Glutamatergic neuron (in vitro differentiated cells): ENCODE measurements around the gene CD24. TPM values are rescaled to one million over a fixed set of nuclear protein-coding genes. Genes with fewer than 3 reads are reported as not detected.
"Not testable (repeated sequence)": the region's sequence is repeated elsewhere in the genome, so short reads cannot be mapped to it uniquely, and the experiment has no call there.

Experiments
- DNase-seq: peaks from one replicate; pipeline ENCODE4 v3.0.0; 2022
- H3K27ac Mint-ChIP-seq: one replicate; pipeline ENCODE4 v1.8.0; 2020; ENCODE audit warnings: mild to moderate bottlenecking, mixed read lengths, inconsistent platforms; ENCODE audit not compliant: unreplicated experiment
- H3K27me3 Mint-ChIP-seq: one replicate; pipeline ENCODE4 v1.8.0; 2020; ENCODE audit warnings: mild to moderate bottlenecking, moderate library complexity, mixed read lengths, inconsistent platforms; ENCODE audit not compliant: unreplicated experiment
- H3K36me3 Mint-ChIP-seq: one replicate; pipeline ENCODE4 v1.8.0; 2020; ENCODE audit warnings: mild to moderate bottlenecking, mixed read lengths, inconsistent platforms; ENCODE audit not compliant: unreplicated experiment
- H3K4me1 Mint-ChIP-seq: one replicate; pipeline ENCODE4 v1.8.0; 2020; ENCODE audit warnings: mild to moderate bottlenecking, low read depth, mixed read lengths, inconsistent platforms; ENCODE audit not compliant: unreplicated experiment
- H3K4me3 Mint-ChIP-seq: one replicate; pipeline ENCODE4 v1.8.0; 2020; ENCODE audit warnings: mild to moderate bottlenecking, mixed read lengths, inconsistent platforms; ENCODE audit not compliant: unreplicated experiment
- H3K9me3 Mint-ChIP-seq: one replicate; pipeline ENCODE4 v1.8.0; 2020; ENCODE audit warnings: mild to moderate bottlenecking, moderate library complexity, mixed read lengths, inconsistent platforms; ENCODE audit not compliant: unreplicated experiment
- CTCF ChIP-seq: fragments of 200-600 bp; sonication (generic); IDR thresholded peaks from one replicate; pipeline ENCODE4 v1.5.0; 2021; ENCODE audit not compliant: partially characterized antibody, unreplicated experiment
- total RNA-seq: library from RNA; stranded (reverse); fragmentation: NEBNext Ultra II Directional; extraction: Animal tissue kit (Norgen Biotek cat#: 25700); gene quantifications from one replicate; pipeline ENCODE4 v1.2.1, GENCODE V29; 2021; ENCODE audit not compliant: unreplicated experiment

The CD24 gene
- total RNA-seq, 1 donor from 2014 or later, result 782 TPM

GRCh38 chr6:106972500-106972899 is 2.0 kb downstream of the CD24 start:
- H3K9me3 Mint-ChIP-seq, result peaks cover 21% of the 10 kb centered on the region
- H3K27me3 Mint-ChIP-seq, result peaks cover 10% of the 10 kb centered on the region
- peak overlapping the region; percentile 97 for H3K4me3 Mint-ChIP-seq
- DNase-seq, result peak; percentile 43
- H3K27ac Mint-ChIP-seq, result peak overlapping the region; percentile 99
- TF ChIP-seq CTCF, result no peak
- peaks cover 14% of the 10 kb centered on the region for H3K36me3 Mint-ChIP-seq
- peaks cover 4% of the 10 kb centered on the region for H3K4me1 Mint-ChIP-seq

GRCh38 chr6:106970769-106971168 is 3.8 kb downstream of the CD24 start:
- H3K4me3 Mint-ChIP-seq, result peak overlapping the region; percentile 81
- peaks cover 14% of the 10 kb centered on the region for H3K36me3 Mint-ChIP-seq
- H3K27me3 Mint-ChIP-seq, H3K27ac Mint-ChIP-seq, H3K4me1 Mint-ChIP-seq, DNase-seq: not testable (repeated sequence)
- peaks cover 18% of the 10 kb centered on the region for H3K9me3 Mint-ChIP-seq

GRCh38 chr6:106967936-106968555 is 6.5 kb downstream of the CD24 start:
- TF ChIP-seq CTCF, result no peak
- DNase-seq, result no peak
- H3K4me3 Mint-ChIP-seq, result no peak overlapping the region
- H3K27ac Mint-ChIP-seq, result no peak overlapping the region
- H3K27me3 Mint-ChIP-seq, result peaks cover 2% of the 10 kb centered on the region
- peaks cover 4% of the 10 kb centered on the region for H3K4me1 Mint-ChIP-seq
- H3K9me3 Mint-ChIP-seq, result peaks cover 11% of the 10 kb centered on the region
- peaks cover 14% of the 10 kb centered on the region for H3K36me3 Mint-ChIP-seq

GRCh38 chr6:106966671-106967640 is 7.6 kb downstream of the CD24 start:
- H3K36me3 Mint-ChIP-seq, result peaks cover 9% of the 10 kb centered on the region
- no peak for TF ChIP-seq CTCF
- H3K27ac Mint-ChIP-seq, result no peak overlapping the region
- H3K9me3 Mint-ChIP-seq, result peaks cover 4% of the 10 kb centered on the region
- H3K27me3 Mint-ChIP-seq, result peaks cover 2% of the 10 kb centered on the region
- H3K4me3 Mint-ChIP-seq, result no peak overlapping the region
- no peak for DNase-seq
- H3K4me1 Mint-ChIP-seq, result no peaks in the 10 kb centered on the region

- peaks cover 2% of the 10 kb centered on the region for H3K27me3 Mint-ChIP-seq
- no peak for TF ChIP-seq CTCF
Measured at GRCh38 chr6:106966229-106966628, 8.3 kb downstream of the CD24 start.

More at GRCh38 chr6:106966229-106966628, 8.3 kb downstream of the CD24 start:
- Mint-ChIP-seq H3K36me3 (peaks cover 6% of the 10 kb centered on the region), H3K4me3 (no peak overlapping the region), H3K4me1 (no peaks in the 10 kb centered on the region), H3K9me3 (peaks cover 4% of the 10 kb centered on the region), H3K27ac (no peak overlapping the region)
- DNase-seq, result no peak
